H9 (cell line): ENCODE measurements around the gene LATS2. TPM values are rescaled to one million over a fixed set of nuclear protein-coding genes. Genes with fewer than 3 reads are reported as not detected.

Experiments
- DNase-seq: peaks from one replicate; pipeline ENCODE4 v3.0.0-alpha.2; 2017
- H2AFZ ChIP-seq: one replicate; pipeline ENCODE4 v1.6.1; 2013; ENCODE audit warnings: mild to moderate bottlenecking, low read length, control low read depth, moderate library complexity
- H2AK5ac ChIP-seq: 2 replicates; pipeline ENCODE4 v1.6.1; 2013; ENCODE audit warnings: low read length, control low read depth, mixed read lengths; ENCODE audit not compliant: insufficient read length
- H2BK120ac ChIP-seq: one replicate; pipeline ENCODE4 v1.6.1; 2013; ENCODE audit warnings: low read depth, mild to moderate bottlenecking, low read length, control low read depth, inconsistent platforms; ENCODE audit not compliant: poor library complexity, severe bottlenecking
- H2BK12ac ChIP-seq: 2 replicates; pipeline ENCODE4 v1.6.1; 2013; ENCODE audit warnings: low read length, control low read depth, mixed read lengths, low read depth; ENCODE audit not compliant: insufficient read length
- H2BK15ac ChIP-seq: 2 replicates; pipeline ENCODE4 v1.6.1; 2013; ENCODE audit warnings: low read depth, low read length, control low read depth
- H2BK20ac ChIP-seq: one replicate; pipeline ENCODE4 v1.6.1; 2013; ENCODE audit warnings: low read depth, mild to moderate bottlenecking, low read length, control low read depth, inconsistent platforms; ENCODE audit not compliant: poor library complexity, severe bottlenecking
- H2BK5ac ChIP-seq: 2 replicates; pipeline ENCODE4 v1.6.1; 2013; ENCODE audit warnings: low read length, control low read depth, mixed read lengths; ENCODE audit not compliant: insufficient read length
- H3K14ac ChIP-seq: 2 replicates; pipeline ENCODE4 v1.6.1; 2013; ENCODE audit warnings: low read length, control low read depth; ENCODE audit not compliant: insufficient read depth
- H3K18ac ChIP-seq: 2 replicates; pipeline ENCODE4 v1.6.1; 2013; ENCODE audit warnings: low read depth, mild to moderate bottlenecking, mixed read lengths, low read length, control low read depth; ENCODE audit not compliant: insufficient read length
- H3K23ac ChIP-seq: 2 replicates; pipeline ENCODE4 v1.6.1; 2013; ENCODE audit warnings: low read length, control low read depth, mixed read lengths, low read depth; ENCODE audit not compliant: insufficient read length
- H3K23me2 ChIP-seq: 2 replicates; pipeline ENCODE4 v1.6.1; 2013; ENCODE audit warnings: low read depth, mild to moderate bottlenecking, mixed read lengths, low read length, control low read depth; ENCODE audit not compliant: insufficient read length, poor library complexity, severe bottlenecking
- H3K27ac ChIP-seq: 2 replicates; pipeline ENCODE4 v1.5.1; 2013; ENCODE audit warnings: low read length, control low read depth, mixed read lengths, low read depth; ENCODE audit not compliant: insufficient read length
- H3K27me3 ChIP-seq: 2 replicates; pipeline ENCODE4 v1.6.1; 2013; ENCODE audit warnings: low read length, control low read depth, inconsistent platforms; ENCODE audit not compliant: insufficient read depth
- H3K4ac ChIP-seq: 2 replicates; pipeline ENCODE4 v1.6.1; 2013; ENCODE audit warnings: low read depth, mild to moderate bottlenecking, control low read depth, inconsistent platforms, low read length, moderate library complexity
- H3K4me1 ChIP-seq: 2 replicates; pipeline ENCODE4 v1.6.1; 2013; ENCODE audit warnings: low read length, control low read depth, inconsistent platforms; ENCODE audit not compliant: insufficient read depth
- H3K4me2 ChIP-seq: 2 replicates; pipeline ENCODE4 v1.6.1; 2013; ENCODE audit warnings: low read length, control low read depth, mixed read lengths; ENCODE audit not compliant: insufficient read length, insufficient read depth
- H3K56ac ChIP-seq: 2 replicates; pipeline ENCODE4 v1.6.1; 2013; ENCODE audit warnings: low read depth, mild to moderate bottlenecking, mixed read lengths, low read length, control low read depth; ENCODE audit not compliant: insufficient read length
- H3K79me1 ChIP-seq: 2 replicates; pipeline ENCODE4 v1.6.1; 2013; ENCODE audit warnings: low read depth, mild to moderate bottlenecking, moderate library complexity, low read length, control low read depth, inconsistent platforms; ENCODE audit not compliant: insufficient read depth, poor library complexity, severe bottlenecking
- H3K79me2 ChIP-seq: 2 replicates; pipeline ENCODE4 v1.6.1; 2013; ENCODE audit warnings: low read length, control low read depth, inconsistent platforms; ENCODE audit not compliant: insufficient read depth
- H3K9ac ChIP-seq: 2 replicates; pipeline ENCODE4 v1.6.1; 2013; ENCODE audit warnings: low read length, control low read depth, mixed read lengths; ENCODE audit not compliant: insufficient read length; ENCODE audit errors: extremely low read depth
- H3K9me3 ChIP-seq: one replicate; pipeline ENCODE4 v1.6.1; 2013; ENCODE audit warnings: low read depth, low read length, inconsistent platforms; ENCODE audit not compliant: control insufficient read depth
- H3T11ph ChIP-seq: one replicate; pipeline ENCODE4 v1.6.1; 2013; ENCODE audit warnings: mild to moderate bottlenecking, low read length, control low read depth, inconsistent platforms
- H4K20me1 ChIP-seq: one replicate; pipeline ENCODE4 v1.6.1; 2013; ENCODE audit not compliant: control insufficient read depth, insufficient read length, insufficient read depth
- H4K5ac ChIP-seq: 2 replicates; pipeline ENCODE4 v1.6.1; 2013; ENCODE audit warnings: low read depth, mild to moderate bottlenecking, mixed read lengths, low read length, control low read depth; ENCODE audit not compliant: insufficient read length
- H4K8ac ChIP-seq: replicated peaks from 2 replicates; pipeline ENCODE4 v1.6.1; 2013; ENCODE audit warnings: low read length, control low read depth, mixed read lengths, low read depth; ENCODE audit not compliant: insufficient read length
- H4K91ac ChIP-seq: 2 replicates; pipeline ENCODE4 v1.6.1; 2013; ENCODE audit warnings: low read depth, mild to moderate bottlenecking, moderate library complexity, mixed read lengths, low read length, control low read depth; ENCODE audit not compliant: insufficient read length
- H3K27ac Mint-ChIP-seq, 3 experiments: 2 replicates in 2 of 3; 3 replicates in 1 of 3; pipeline ENCODE4 v1.8.0; 2020 to 2021; ENCODE audit warnings: mixed read lengths in 3 of 3, mild to moderate bottlenecking in 1 of 3, moderate library complexity in 1 of 3
- H3K27me3 Mint-ChIP-seq: 2 replicates; pipeline ENCODE4 v1.8.0; 2021; ENCODE audit warnings: low read depth, mild to moderate bottlenecking, moderate library complexity, mixed read lengths
- H3K36me3 Mint-ChIP-seq, 3 experiments: 2 replicates in 2 of 3; 3 replicates in 1 of 3; pipeline ENCODE4 v1.8.0; 2020 to 2021; ENCODE audit warnings: low read depth in 3 of 3, mixed read lengths in 3 of 3; ENCODE audit not compliant: insufficient read depth in 1 of 3
- H3K4me1 Mint-ChIP-seq, 2 experiments: 2 replicates each; pipeline ENCODE4 v1.8.0; 2020; ENCODE audit warnings: mixed read lengths in 2 of 2
- H3K4me3 Mint-ChIP-seq, 2 experiments: 2 replicates in 1 of 2; 3 replicates in 1 of 2; pipeline ENCODE4 v1.8.0; 2020 to 2021; ENCODE audit warnings: mild to moderate bottlenecking in 2 of 2, mixed read lengths in 2 of 2, moderate library complexity in 1 of 2
- H3K9me3 Mint-ChIP-seq, 2 experiments: 2 replicates in 1 of 2; 3 replicates in 1 of 2; pipeline ENCODE4 v1.8.0; 2020; ENCODE audit warnings: mild to moderate bottlenecking in 2 of 2, mixed read lengths in 2 of 2, moderate library complexity in 1 of 2
- WGBS: extraction: QIAGEN DNeasy Blood & Tissue Kit; methylation state at CpG from one replicate; pipeline ENCODE4 v1.1.7; 2013; ENCODE audit warnings: missing lambda C conversion rate, low lambda C conversion rate, mixed read lengths; ENCODE audit not compliant: insufficient read length; ENCODE audit errors: extremely low coverage; 5-methylcytosine and 5-hydroxymethylcytosine counted together
- total RNA-seq: library from RNA; stranded (reverse); gene quantifications from 2 replicates; pipeline ENCODE4 v1.2.1, GENCODE V29; 2021
- TF ChIP-seq, protein P1 (sequence below): fragments of 200-600 bp; sonication (generic); conservative IDR thresholded peaks from 3 replicates; pipeline ENCODE4 v1.8.0; 2021; ENCODE audit warnings: antibody characterized with exemption, mild to moderate bottlenecking

The LATS2 gene
- total RNA-seq, 1 experiment from 2014 or later, result 20.0 TPM

DNA sequence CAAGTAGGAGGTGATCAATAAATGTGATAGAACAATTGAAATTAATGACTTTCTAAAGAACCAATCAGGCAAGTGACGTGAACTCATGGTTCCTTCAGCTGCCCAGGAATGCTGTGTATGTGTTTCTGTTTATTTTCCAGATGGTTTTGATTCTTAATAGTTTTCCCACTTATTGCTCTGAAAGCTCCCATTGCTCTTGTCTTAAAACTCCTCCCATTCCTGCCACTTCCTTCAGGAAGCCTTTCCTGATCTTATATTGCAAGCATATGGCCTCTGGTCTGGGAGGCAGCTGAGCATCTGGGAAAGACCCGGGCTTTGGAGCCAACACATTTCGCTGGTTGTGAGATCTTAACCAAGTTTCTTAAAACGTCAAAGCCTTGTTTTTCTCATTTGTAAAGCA, 17.1 kb upstream of the LATS2 start:
- TF ChIP-seq, protein P1, sequence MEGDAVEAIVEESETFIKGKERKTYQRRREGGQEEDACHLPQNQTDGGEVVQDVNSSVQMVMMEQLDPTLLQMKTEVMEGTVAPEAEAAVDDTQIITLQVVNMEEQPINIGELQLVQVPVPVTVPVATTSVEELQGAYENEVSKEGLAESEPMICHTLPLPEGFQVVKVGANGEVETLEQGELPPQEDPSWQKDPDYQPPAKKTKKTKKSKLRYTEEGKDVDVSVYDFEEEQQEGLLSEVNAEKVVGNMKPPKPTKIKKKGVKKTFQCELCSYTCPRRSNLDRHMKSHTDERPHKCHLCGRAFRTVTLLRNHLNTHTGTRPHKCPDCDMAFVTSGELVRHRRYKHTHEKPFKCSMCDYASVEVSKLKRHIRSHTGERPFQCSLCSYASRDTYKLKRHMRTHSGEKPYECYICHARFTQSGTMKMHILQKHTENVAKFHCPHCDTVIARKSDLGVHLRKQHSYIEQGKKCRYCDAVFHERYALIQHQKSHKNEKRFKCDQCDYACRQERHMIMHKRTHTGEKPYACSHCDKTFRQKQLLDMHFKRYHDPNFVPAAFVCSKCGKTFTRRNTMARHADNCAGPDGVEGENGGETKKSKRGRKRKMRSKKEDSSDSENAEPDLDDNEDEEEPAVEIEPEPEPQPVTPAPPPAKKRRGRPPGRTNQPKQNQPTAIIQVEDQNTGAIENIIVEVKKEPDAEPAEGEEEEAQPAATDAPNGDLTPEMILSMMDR, result no peak
- no peak overlapping the region for H3K14ac ChIP-seq
- H3K56ac ChIP-seq, result no peak overlapping the region
- H2AFZ ChIP-seq, result no peak overlapping the region
- peaks cover 4% of the 10 kb centered on the region; the same call in 1 of the 2 replicates for H3K4me1 ChIP-seq
- H3K27me3 Mint-ChIP-seq, result peaks cover 18% of the 10 kb centered on the region
- H3K27ac ChIP-seq, result no peak overlapping the region
- no peak overlapping the region for H3K4me3 Mint-ChIP-seq
- no peak overlapping the region for H2AK5ac ChIP-seq
- H4K20me1 ChIP-seq, result no peaks in the 10 kb centered on the region
- no peak overlapping the region for H2BK120ac ChIP-seq
- H3K4ac ChIP-seq, result no peak overlapping the region
- no peaks in the 10 kb centered on the region for H3K79me1 ChIP-seq
- H3T11ph ChIP-seq, result no peak overlapping the region
- H3K18ac ChIP-seq, result no peak overlapping the region
- no peak overlapping the region for H4K8ac ChIP-seq
- H3K79me2 ChIP-seq, result no peaks in the 10 kb centered on the region
- no peak overlapping the region for H3K4me2 ChIP-seq
- no peaks in the 10 kb centered on the region for H3K27me3 ChIP-seq
- H2BK20ac ChIP-seq, result no peak overlapping the region
- no peak overlapping the region for H2BK15ac ChIP-seq
- no peak overlapping the region for H3K23ac ChIP-seq
- WGBS, result no CpG with 5 or more reads among the region's 4 CpGs
- no peak overlapping the region for H2BK12ac ChIP-seq
- no peaks in the 10 kb centered on the region for H3K23me2 ChIP-seq
- no peak overlapping the region for H2BK5ac ChIP-seq
- H4K5ac ChIP-seq, result no peak overlapping the region
- no peaks in the 10 kb centered on the region; a peak in 1 of 7 replicates for H3K36me3 Mint-ChIP-seq
- no peaks in the 10 kb centered on the region; a peak in 1 of 5 replicates for H3K9me3 Mint-ChIP-seq
- no peak overlapping the region for H4K91ac ChIP-seq
- H3K4me1 Mint-ChIP-seq, result peaks cover 17 to 19% of the 10 kb centered on the region in 2 experiments
- DNase-seq, result no peak
- H3K9ac ChIP-seq, result no peak overlapping the region
- H3K27ac Mint-ChIP-seq, result no peak overlapping the region
- H3K9me3 ChIP-seq, result no peaks in the 10 kb centered on the region
